ENCODE measurements around the gene SMAD6. TPM values are rescaled to one million over a fixed set of nuclear protein-coding genes. Genes with fewer than 3 reads are reported as not detected.

SMAD6 gene
- total and polyA plus RNA-seq, 2 experiments from 2014 or later, result 26.6 to 35.4 TPM

GRCh38 chr15:66720206-66721010, 18.4 kb downstream of the SMAD6 start:
- Histone ChIP-seq H4K20me1 (ENCODE audit: insufficient read depth, poor library complexity, severe bottlenecking) (peaks cover 54% of the 10 kb centered on the region), H3K4me2 (no peak overlapping the region), H3K9me3 (ENCODE audit: low read depth) (no peaks in the 10 kb centered on the region), H3K4me1 (ENCODE audit: insufficient read depth) (peaks cover 47% of the 10 kb centered on the region), H3K4me3 (no peak overlapping the region), H3K36me3 (replicated peaks; ENCODE audit: insufficient read depth, low read depth) (no peaks in the 10 kb centered on the region), H3K79me2 (peaks cover 99% of the 10 kb centered on the region), H3K27ac (peak overlapping the region; percentile 75), H2AFZ (no peak overlapping the region), H3K27me3 (no peaks in the 10 kb centered on the region), H3K9me2 (replicated peaks; ENCODE audit: insufficient read depth) (no peaks in the 10 kb centered on the region)
- peak; percentile 67 for DNase-seq (ENCODE audit: low spot score)
- no peak for TF ChIP-seq EZH2phosphoT487 (IDR thresholded peaks at IDR 0.05; ENCODE audit: low read depth, severe bottlenecking, unreplicated experiment)
- 77% methylated on average over 9 of the region's 9 CpGs for WGBS (ENCODE audit: low lambda C conversion rate, missing lambda C conversion rate)

GRCh38 chr15:66721020-66721419, 19.0 kb downstream of the SMAD6 start:
- Histone ChIP-seq H3K4me2 (no peak overlapping the region), H3K9me3 (ENCODE audit: low read depth) (no peaks in the 10 kb centered on the region), H3K4me3 (no peak overlapping the region), H2AFZ (no peak overlapping the region), H3K27me3 (no peaks in the 10 kb centered on the region), H3K4me1 (ENCODE audit: insufficient read depth) (peaks cover 49% of the 10 kb centered on the region), H3K79me2 (peaks cover 99% of the 10 kb centered on the region), H3K27ac (peak overlapping the region; percentile 75), H4K20me1 (ENCODE audit: insufficient read depth, poor library complexity, severe bottlenecking) (peaks cover 59% of the 10 kb centered on the region), H3K9me2 (replicated peaks; ENCODE audit: insufficient read depth) (no peaks in the 10 kb centered on the region), H3K36me3 (replicated peaks; ENCODE audit: insufficient read depth, low read depth) (no peaks in the 10 kb centered on the region)
- no peak for TF ChIP-seq EZH2phosphoT487 (IDR thresholded peaks at IDR 0.05; ENCODE audit: low read depth, severe bottlenecking, unreplicated experiment)
- no peak for TF ChIP-seq EZH2 (IDR thresholded peaks at IDR 0.05; ENCODE audit: borderline replicate concordance)
- no peak for TF ChIP-seq CTCF (IDR thresholded peaks at IDR 0.05; ENCODE audit: poor library complexity)
- 94% methylated on average over 8 of the region's 8 CpGs for WGBS (ENCODE audit: low lambda C conversion rate, missing lambda C conversion rate)
- no peak for DNase-seq (ENCODE audit: low spot score)

- DNase-seq (ENCODE audit: low spot score), result peak; percentile 46
- Histone ChIP-seq H3K36me3 (replicated peaks; ENCODE audit: insufficient read depth, low read depth) (no peaks in the 10 kb centered on the region), H3K4me3 (no peak overlapping the region), H3K4me2 (no peak overlapping the region), H3K27me3 (no peaks in the 10 kb centered on the region), H3K4me1 (ENCODE audit: insufficient read depth) (peaks cover 52% of the 10 kb centered on the region), H3K79me2 (peaks cover 99% of the 10 kb centered on the region), H3K27ac (no peak overlapping the region), H3K9me3 (ENCODE audit: low read depth) (no peaks in the 10 kb centered on the region), H4K20me1 (ENCODE audit: insufficient read depth, poor library complexity, severe bottlenecking) (peaks cover 61% of the 10 kb centered on the region), H3K9me2 (replicated peaks; ENCODE audit: insufficient read depth) (no peaks in the 10 kb centered on the region), H2AFZ (no peak overlapping the region)
- 77% methylated on average over 4 of the region's 4 CpGs for WGBS (ENCODE audit: low lambda C conversion rate, missing lambda C conversion rate)
- TF ChIP-seq EZH2phosphoT487 (IDR thresholded peaks at IDR 0.05; ENCODE audit: low read depth, severe bottlenecking, unreplicated experiment) (no peak), CTCF (IDR thresholded peaks at IDR 0.05; ENCODE audit: poor library complexity) (no peak)
Observed at GRCh38 chr15:66721501-66721937, 19.5 kb downstream of the SMAD6 start.

GRCh38 chr15:66721954-66722353, 19.9 kb downstream of the SMAD6 start:
- H2AFZ ChIP-seq, result no peak overlapping the region
- H3K9me2 ChIP-seq (replicated peaks; ENCODE audit: insufficient read depth), result no peaks in the 10 kb centered on the region
- H4K20me1 ChIP-seq (ENCODE audit: insufficient read depth, poor library complexity, severe bottlenecking), result peaks cover 61% of the 10 kb centered on the region
- peaks cover 99% of the 10 kb centered on the region for H3K79me2 ChIP-seq
- no peak overlapping the region for H3K4me2 ChIP-seq
- no peak for DNase-seq (ENCODE audit: low spot score)
- H3K4me3 ChIP-seq, result no peak overlapping the region
- peaks cover 55% of the 10 kb centered on the region for H3K4me1 ChIP-seq (ENCODE audit: insufficient read depth)
- H3K36me3 ChIP-seq (replicated peaks; ENCODE audit: insufficient read depth, low read depth), result no peaks in the 10 kb centered on the region
- H3K9me3 ChIP-seq (ENCODE audit: low read depth), result no peaks in the 10 kb centered on the region
- 88% methylated on average over 6 of the region's 6 CpGs for WGBS (ENCODE audit: low lambda C conversion rate, missing lambda C conversion rate)
- H3K27ac ChIP-seq, result no peak overlapping the region
- TF ChIP-seq EZH2 (IDR thresholded peaks at IDR 0.05; ENCODE audit: borderline replicate concordance) (no peak), CTCF (IDR thresholded peaks at IDR 0.05; ENCODE audit: poor library complexity) (no peak), EZH2phosphoT487 (IDR thresholded peaks at IDR 0.05; ENCODE audit: low read depth, severe bottlenecking, unreplicated experiment) (no peak)
- H3K27me3 ChIP-seq, result no peaks in the 10 kb centered on the region

Measured in hepatocyte (in vitro differentiated cells).